HepG2 (cell line): ENCODE measurements around the gene ALDH2. TPM values are rescaled to one million over a fixed set of nuclear protein-coding genes. Genes with fewer than 3 reads are reported as not detected.

Experiments
- ELF4 ChIP-seq: sonication (generic); formaldehyde crosslinking; IDR thresholded peaks from 2 replicates; pipeline ENCODE4 v1.5.0; 2020; ENCODE audit warnings: missing genetic modification reagents, mild to moderate bottlenecking, moderate library complexity, borderline replicate concordance
- ETV5 ChIP-seq: IDR thresholded peaks from 2 replicates; pipeline ENCODE4 v1.6.1; 2018; ENCODE audit warnings: missing biosample characterization, missing genetic modification reagents, inconsistent platforms, borderline replicate concordance
- JARID2 ChIP-seq: sonication (generic); formaldehyde crosslinking; IDR thresholded peaks from 2 replicates; pipeline ENCODE4 v1.8.1; 2023; ENCODE audit warnings: missing genetic modification reagents, inconsistent platforms; ENCODE audit not compliant: insufficient replicate concordance
- NCOA1 ChIP-seq: sonication (generic); formaldehyde crosslinking; IDR thresholded peaks from 2 replicates; pipeline ENCODE4 v1.9.0; 2021; ENCODE audit warnings: missing genetic modification reagents
- NFKBIZ ChIP-seq: IDR thresholded peaks from 2 replicates; pipeline ENCODE4 v1.6.1; 2018; ENCODE audit warnings: missing genetic modification reagents, missing compliant biosample characterization
- POLR2A ChIP-seq, 2 experiments: IDR thresholded peaks; 2 replicates each; pipeline ENCODE4 v1.6.1; 2011; ENCODE audit warnings: low read depth in 2 of 2, low read length in 2 of 2, mild to moderate bottlenecking in 1 of 2, moderate library complexity in 1 of 2; ENCODE audit not compliant: insufficient read depth in 1 of 2
- SP5 ChIP-seq: IDR thresholded peaks from 2 replicates; pipeline ENCODE4 v1.6.1; 2016; ENCODE audit warnings: low read depth, borderline replicate concordance
- TBP ChIP-seq: sonication (generic); formaldehyde crosslinking; IDR thresholded peaks from 2 replicates; pipeline ENCODE4 v1.5.0; 2020; ENCODE audit warnings: missing genetic modification reagents
- THAP8 ChIP-seq: sonication (generic); formaldehyde crosslinking; IDR thresholded peaks from 2 replicates; pipeline ENCODE4 v1.5.1; 2020; ENCODE audit warnings: missing genetic modification reagents, mild to moderate bottlenecking, borderline replicate concordance
- ZFP82 ChIP-seq: sonication (generic); formaldehyde crosslinking; IDR thresholded peaks from 2 replicates; pipeline ENCODE4 v1.5.1; 2020; ENCODE audit warnings: mild to moderate bottlenecking, missing genetic modification reagents, borderline replicate concordance
- ZNF12 ChIP-seq: sonication (generic); formaldehyde crosslinking; IDR thresholded peaks from 2 replicates; pipeline ENCODE4 v1.5.0; 2020; ENCODE audit warnings: missing genetic modification reagents
- ZNF232 ChIP-seq: sonication (generic); formaldehyde crosslinking; IDR thresholded peaks from 2 replicates; pipeline ENCODE4 v1.4.0; 2020; ENCODE audit warnings: missing genetic modification reagents, borderline replicate concordance
- ZNF33A ChIP-seq: sonication (generic); formaldehyde crosslinking; IDR thresholded peaks from 2 replicates; pipeline ENCODE4 v1.5.1; 2020; ENCODE audit warnings: missing genetic modification reagents, mild to moderate bottlenecking, moderate library complexity, borderline replicate concordance
- ZNF44 ChIP-seq: sonication (generic); formaldehyde crosslinking; IDR thresholded peaks from 2 replicates; pipeline ENCODE4 v1.5.1; 2020; ENCODE audit warnings: mild to moderate bottlenecking, missing genetic modification reagents
- ZNF781 ChIP-seq: sonication (generic); formaldehyde crosslinking; IDR thresholded peaks from 2 replicates; pipeline ENCODE4 v1.5.1; 2020; ENCODE audit warnings: borderline replicate concordance, mild to moderate bottlenecking, missing genetic modification reagents; ENCODE audit errors: not compliant biosample characterization
- polyA plus RNA-seq, 8 experiments: library from polyadenylated mRNA; depleted of rRNA in 3 of 8; stranded (reverse) in 7 of 8; unstranded in 1 of 8; fragments of >200 nt; fragmentation: Illumina TruSeq in 4 of 8; extraction: Trizol in 4 of 8; gene quantifications; 2 replicates each; pipeline versions ENCODE4 v1.2.1 to v1.2.3, GENCODE V29; 2011 to 2016; ENCODE audit warnings: low read depth in 4 of 8, missing spikeins in 1 of 8, mixed read lengths in 1 of 8; ENCODE audit not compliant: insufficient read depth in 1 of 8
- total RNA-seq, 5 experiments: library from RNA; depleted of rRNA; stranded (reverse); fragments of >200 nt; fragmentation: Illumina TruSeq; extraction: Trizol; gene quantifications; 2 replicates each; pipeline ENCODE4 v1.2.3, GENCODE V29; 2016; ENCODE audit warnings: low read depth in 1 of 5
- TF ChIP-seq, protein P1 (sequence below): sonication (generic); formaldehyde crosslinking; IDR thresholded peaks from 2 replicates; pipeline ENCODE4 v1.4.0; 2020; ENCODE audit warnings: missing genetic modification reagents, borderline replicate concordance
- TF ChIP-seq, protein P2 (sequence below), 2 experiments: sonication (generic) in 1 of 2; formaldehyde crosslinking in 1 of 2; IDR thresholded peaks; 2 replicates each; pipeline versions ENCODE4 v1.4.0 to v1.6.1; 2016 to 2020; ENCODE audit warnings: borderline replicate concordance in 1 of 2, low read depth in 1 of 2, mild to moderate bottlenecking in 1 of 2, missing genetic modification reagents in 1 of 2
- TF ChIP-seq, protein P3 (sequence below): sonication (generic); formaldehyde crosslinking; IDR thresholded peaks from 2 replicates; pipeline ENCODE4 v1.4.0; 2020; ENCODE audit warnings: missing genetic modification reagents
- TF ChIP-seq, protein P4 (sequence below): sonication (generic); formaldehyde crosslinking; IDR thresholded peaks from 2 replicates; pipeline ENCODE4 v1.4.0; 2020; ENCODE audit warnings: missing genetic modification reagents

The ALDH2 gene
- total and polyA plus RNA-seq, 2 of the 13 experiments (the other 11 are each of a cell fraction or from before 2014, with no cell fraction given), result 78.8 to 103 TPM

GRCh38 chr12:111842556-111843396, 76.0 kb downstream of the ALDH2 start (continued):
- no peak for TF ChIP-seq TBP
- TF ChIP-seq, protein P1, sequence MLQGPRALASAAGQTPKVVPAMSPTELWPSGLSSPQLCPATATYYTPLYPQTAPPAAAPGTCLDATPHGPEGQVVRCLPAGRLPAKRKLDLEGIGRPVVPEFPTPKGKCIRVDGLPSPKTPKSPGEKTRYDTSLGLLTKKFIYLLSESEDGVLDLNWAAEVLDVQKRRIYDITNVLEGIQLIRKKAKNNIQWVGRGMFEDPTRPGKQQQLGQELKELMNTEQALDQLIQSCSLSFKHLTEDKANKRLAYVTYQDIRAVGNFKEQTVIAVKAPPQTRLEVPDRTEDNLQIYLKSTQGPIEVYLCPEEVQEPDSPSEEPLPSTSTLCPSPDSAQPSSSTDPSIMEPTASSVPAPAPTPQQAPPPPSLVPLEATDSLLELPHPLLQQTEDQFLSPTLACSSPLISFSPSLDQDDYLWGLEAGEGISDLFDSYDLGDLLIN (CRISPR knock-in tag), result no peak
- TF ChIP-seq ZFP82 (CRISPR knock-in tag), result no peak
- TF ChIP-seq ZNF12, result no peak
- no peak for TF ChIP-seq ZNF44 (CRISPR knock-in tag)
- TF ChIP-seq ELF4 (CRISPR knock-in tag), result no peak
- TF ChIP-seq NFKBIZ (CRISPR knock-in tag), result no peak
- TF ChIP-seq JARID2, result no peak
- TF ChIP-seq POLR2A (IDR thresholded peaks at IDR 0.05; ENCODE audit: insufficient read depth in 1 of 2, low read depth in 2 of 2, low read length in 2 of 2), result peak in 1 of 2 experiments; percentile 43; a peak in 1 of 4 replicates
- no peak for TF ChIP-seq SP5 (CRISPR knock-in tag)
- no peak for TF ChIP-seq ZNF232
- TF ChIP-seq, protein P2, sequence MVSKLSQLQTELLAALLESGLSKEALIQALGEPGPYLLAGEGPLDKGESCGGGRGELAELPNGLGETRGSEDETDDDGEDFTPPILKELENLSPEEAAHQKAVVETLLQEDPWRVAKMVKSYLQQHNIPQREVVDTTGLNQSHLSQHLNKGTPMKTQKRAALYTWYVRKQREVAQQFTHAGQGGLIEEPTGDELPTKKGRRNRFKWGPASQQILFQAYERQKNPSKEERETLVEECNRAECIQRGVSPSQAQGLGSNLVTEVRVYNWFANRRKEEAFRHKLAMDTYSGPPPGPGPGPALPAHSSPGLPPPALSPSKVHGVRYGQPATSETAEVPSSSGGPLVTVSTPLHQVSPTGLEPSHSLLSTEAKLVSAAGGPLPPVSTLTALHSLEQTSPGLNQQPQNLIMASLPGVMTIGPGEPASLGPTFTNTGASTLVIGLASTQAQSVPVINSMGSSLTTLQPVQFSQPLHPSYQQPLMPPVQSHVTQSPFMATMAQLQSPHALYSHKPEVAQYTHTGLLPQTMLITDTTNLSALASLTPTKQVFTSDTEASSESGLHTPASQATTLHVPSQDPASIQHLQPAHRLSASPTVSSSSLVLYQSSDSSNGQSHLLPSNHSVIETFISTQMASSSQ (IDR thresholded peaks at IDR 0.05; ENCODE audit: low read depth), result no peak
- TF ChIP-seq, protein P2 (CRISPR knock-in tag; IDR thresholded peaks at IDR 0.05; ENCODE audit: borderline replicate concordance), result no peak
- TF ChIP-seq, protein P3, sequence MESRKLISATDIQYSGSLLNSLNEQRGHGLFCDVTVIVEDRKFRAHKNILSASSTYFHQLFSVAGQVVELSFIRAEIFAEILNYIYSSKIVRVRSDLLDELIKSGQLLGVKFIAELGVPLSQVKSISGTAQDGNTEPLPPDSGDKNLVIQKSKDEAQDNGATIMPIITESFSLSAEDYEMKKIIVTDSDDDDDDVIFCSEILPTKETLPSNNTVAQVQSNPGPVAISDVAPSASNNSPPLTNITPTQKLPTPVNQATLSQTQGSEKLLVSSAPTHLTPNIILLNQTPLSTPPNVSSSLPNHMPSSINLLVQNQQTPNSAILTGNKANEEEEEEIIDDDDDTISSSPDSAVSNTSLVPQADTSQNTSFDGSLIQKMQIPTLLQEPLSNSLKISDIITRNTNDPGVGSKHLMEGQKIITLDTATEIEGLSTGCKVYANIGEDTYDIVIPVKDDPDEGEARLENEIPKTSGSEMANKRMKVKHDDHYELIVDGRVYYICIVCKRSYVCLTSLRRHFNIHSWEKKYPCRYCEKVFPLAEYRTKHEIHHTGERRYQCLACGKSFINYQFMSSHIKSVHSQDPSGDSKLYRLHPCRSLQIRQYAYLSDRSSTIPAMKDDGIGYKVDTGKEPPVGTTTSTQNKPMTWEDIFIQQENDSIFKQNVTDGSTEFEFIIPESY (CRISPR knock-in tag), result no peak
- no peak for TF ChIP-seq ZNF33A (CRISPR knock-in tag)
- TF ChIP-seq NCOA1, result no peak
- TF ChIP-seq ZNF781, result no peak
- TF ChIP-seq THAP8 (CRISPR knock-in tag), result no peak
- TF ChIP-seq, protein P4, sequence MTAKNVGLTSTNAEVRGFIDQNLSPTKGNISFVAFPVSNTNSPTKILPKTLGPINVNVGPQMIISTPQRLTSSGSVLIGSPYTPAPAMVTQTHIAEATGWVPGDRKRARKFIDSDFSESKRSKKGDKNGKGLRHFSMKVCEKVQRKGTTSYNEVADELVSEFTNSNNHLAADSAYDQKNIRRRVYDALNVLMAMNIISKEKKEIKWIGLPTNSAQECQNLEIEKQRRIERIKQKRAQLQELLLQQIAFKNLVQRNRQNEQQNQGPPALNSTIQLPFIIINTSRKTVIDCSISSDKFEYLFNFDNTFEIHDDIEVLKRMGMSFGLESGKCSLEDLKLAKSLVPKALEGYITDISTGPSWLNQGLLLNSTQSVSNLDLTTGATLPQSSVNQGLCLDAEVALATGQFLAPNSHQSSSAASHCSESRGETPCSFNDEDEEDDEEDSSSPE, result no peak
- TF ChIP-seq ETV5 (CRISPR knock-in tag), result 0 out of 2 replicates have a peak, but pooled peaks have one; percentile 9
